Measurements from ENCODE around the gene CARS2.

- TF ChIP-seq PRDM10 (tag by site-specific recombination; IDR thresholded peaks at IDR 0.05) (peak; percentile 70), ZNF169 (tag by site-specific recombination; IDR thresholded peaks at IDR 0.05) (no peak)
Observed at GRCh38 chr13:110615322-110616102, 90.4 kb downstream of the CARS2 start, which contains the start of gene NAXD.

All from HEK293 (cell line).